Heart right ventricle (tissue), 16 donors: Measurements from ENCODE around the gene EFNB1. TPM values are rescaled to one million over a fixed set of nuclear protein-coding genes. Genes with fewer than 3 reads are reported as not detected.

Source experiments
- ATAC-seq, 8 donors: fragments of 200-7000 bp; cut with Tn5 transposase; one replicate each; pipeline ENCODE4 v1.9.1; 2020; ENCODE audit warnings: mild to moderate bottlenecking in 8 of 8, moderate library complexity in 8 of 8, moderate number of reproducible peaks in 1 of 8
- DNase-seq, 2 donors: peaks; one replicate each; pipeline ENCODE4 v3.0.0-alpha.2; 2020
- H3K27ac ChIP-seq, 10 donors: fragments of 200-600 bp; sonication (generic) in 2 of 10; one replicate each; pipeline versions ENCODE4 v1.5.0 to v1.8.0; 2020 to 2022; ENCODE audit warnings: mild to moderate bottlenecking in 3 of 10
- H3K27me3 ChIP-seq, 7 donors: fragments of 200-600 bp; one replicate each; pipeline ENCODE4 v1.8.0; 2021 to 2022; ENCODE audit warnings: mild to moderate bottlenecking in 2 of 7
- H3K36me3 ChIP-seq, 9 donors: fragments of 200-600 bp; sonication (generic) in 1 of 9; one replicate each; pipeline versions ENCODE4 v1.5.0 to v1.8.0; 2020 to 2022; ENCODE audit warnings: mild to moderate bottlenecking in 2 of 9
- H3K4me1 ChIP-seq, 9 donors: fragments of 200-600 bp; sonication (generic) in 1 of 9; one replicate each; pipeline versions ENCODE4 v1.5.0 to v1.8.0; 2020 to 2022; ENCODE audit warnings: mild to moderate bottlenecking in 4 of 9
- H3K4me3 ChIP-seq, 10 donors: fragments of 200-600 bp; sonication (generic) in 2 of 10; one replicate each; pipeline versions ENCODE4 v1.5.0 to v1.8.0; 2020 to 2022; ENCODE audit warnings: mild to moderate bottlenecking in 7 of 10, moderate library complexity in 2 of 10
- H3K9me3 ChIP-seq, 11 donors: fragments of 200-600 bp in 10 of 11; sonication (generic) in 2 of 11; one replicate each; pipeline versions ENCODE4 v1.5.0 to v1.8.0; 2013 to 2022; ENCODE audit warnings: mild to moderate bottlenecking in 2 of 11, control low read depth in 1 of 11, moderate library complexity in 1 of 11
- WGBS, 2 donors: extraction: QIAGEN DNeasy Blood & Tissue Kit; methylation state at CpG; one replicate each; pipeline ENCODE4 v1.1.7; 2013; ENCODE audit warnings: inconsistent platforms in 1 of 2; 5-methylcytosine and 5-hydroxymethylcytosine counted together
- intact Hi-C, 10 donors: fragments of 100-400 bp; cut with DNase I; formaldehyde crosslinking; loops; one replicate each; pipeline versions ENCODE4 v1.11.1 to v1.14.2; 2022
- polyA plus RNA-seq, 2 donors: library from polyadenylated mRNA; stranded (reverse); fragments of 200-250 nt; gene quantifications; one replicate each; pipeline ENCODE4 v1.2.3, GENCODE V29; 2013
- total RNA-seq, 10 donors: library from RNA; stranded (reverse); fragmentation: NEBNext Ultra II Directional in 3 of 10; extraction: Animal tissue kit (Norgen Biotek cat#: 25700) in 3 of 10; gene quantifications; one replicate each; pipeline versions ENCODE4 v1.2.1 to v1.2.4, GENCODE V29; 2021 to 2023
- TF ChIP-seq, protein P1 (sequence below), 9 donors: fragments of 200-600 bp; sonication (generic) in 2 of 9; IDR thresholded peaks; one replicate each; pipeline versions ENCODE4 v1.5.0 to v1.8.0; 2021 to 2022; ENCODE audit warnings: antibody characterized with exemption in 9 of 9, mild to moderate bottlenecking in 5 of 9, moderate library complexity in 1 of 9
- donor health status: Arrhythmogenic right ventricular cardiomyopathy.
- donor health status: ischemic (EF 13 %, LVEDD 7.1; RV severe dilation, severe dysfunction).
- donor health status: healthy with polysubstance abuse.
- donor health status: DM: no; HTN: yes; CAD: no.
- donor health status: DM: no; HTN: no; CAD: no.
- donor health status: ischemic (EF 25% LVEDD 6.9; RV normal size, moderate dysfunction).
- donor health status: ischemic (EF 25% LVEDD 5.7; RV mildly dilated, moderate dysfunction).
- donor health status: healthy.
- donor health status: DM: yes; HTN: yes; CAD: no.
- donor health status: Ischemic cardiomyopathy.
- donor health status: ischemic (EF 35%, LVEDD 5.7; RV mildly dilated, moderate dysfunction).
- donor health status: nonischemic (EF 11% LVEDD 7.7; RV severe dilation, severe dysfunction).
- donor health status: DM: yes; HTN: yes; CAD: no.
- donor health status: PGD.
- donor health status: ischemic (EF 29% LVEDD 5.4; RV normal size, mild dysfunction).
- donor health status: nonischemic (EF 23%, LVEDD 6.1; RV moderate dilation, normal function).

The EFNB1 gene
- total and polyA plus RNA-seq, 12 donors = 10.8 to 45.1 (median 19.2) TPM

DNA sequence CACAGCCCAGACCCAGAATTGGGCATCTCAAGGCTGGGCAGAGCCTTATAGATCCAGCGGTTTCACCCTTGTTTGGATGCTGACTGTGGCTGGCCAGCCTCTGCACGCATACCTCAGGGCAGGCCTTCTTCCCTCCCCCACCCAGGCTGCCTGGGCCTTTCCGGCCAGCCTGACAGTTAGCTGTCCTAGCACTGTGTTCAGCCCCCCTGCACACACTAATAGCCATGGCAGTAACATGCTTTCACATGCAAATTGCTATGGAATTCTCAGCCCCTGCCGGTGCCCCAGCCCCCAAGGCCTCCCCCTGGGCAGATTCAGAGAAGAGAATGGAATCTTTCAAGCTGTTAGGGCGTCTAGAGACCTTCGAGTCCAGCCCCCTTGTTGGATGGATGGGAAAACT lies 17.7 kb downstream of the EFNB1 start:
- peak in 3 of 8 donors; percentile 50 to 55 (median 51) for ATAC-seq
- DNase-seq = no peak
- intact Hi-C loops = loop anchor here in 1 of 10 donors (5.0 kb wide), 1 partner anchor 46 kb away; no protein-coding TSS in a partner anchor
- Histone ChIP-seq H3K4me1 (peaks cover 0 to 22% (median 12%) of the 10 kb centered on the region in 9 donors), H3K27ac (no peak overlapping the region), H3K36me3 (peaks cover 0 to 13% (median 0%) of the 10 kb centered on the region in 9 donors), H3K9me3 (no peaks in the 10 kb centered on the region), H3K4me3 (no peak overlapping the region), H3K27me3 (no peaks in the 10 kb centered on the region)
- TF ChIP-seq, protein P1, sequence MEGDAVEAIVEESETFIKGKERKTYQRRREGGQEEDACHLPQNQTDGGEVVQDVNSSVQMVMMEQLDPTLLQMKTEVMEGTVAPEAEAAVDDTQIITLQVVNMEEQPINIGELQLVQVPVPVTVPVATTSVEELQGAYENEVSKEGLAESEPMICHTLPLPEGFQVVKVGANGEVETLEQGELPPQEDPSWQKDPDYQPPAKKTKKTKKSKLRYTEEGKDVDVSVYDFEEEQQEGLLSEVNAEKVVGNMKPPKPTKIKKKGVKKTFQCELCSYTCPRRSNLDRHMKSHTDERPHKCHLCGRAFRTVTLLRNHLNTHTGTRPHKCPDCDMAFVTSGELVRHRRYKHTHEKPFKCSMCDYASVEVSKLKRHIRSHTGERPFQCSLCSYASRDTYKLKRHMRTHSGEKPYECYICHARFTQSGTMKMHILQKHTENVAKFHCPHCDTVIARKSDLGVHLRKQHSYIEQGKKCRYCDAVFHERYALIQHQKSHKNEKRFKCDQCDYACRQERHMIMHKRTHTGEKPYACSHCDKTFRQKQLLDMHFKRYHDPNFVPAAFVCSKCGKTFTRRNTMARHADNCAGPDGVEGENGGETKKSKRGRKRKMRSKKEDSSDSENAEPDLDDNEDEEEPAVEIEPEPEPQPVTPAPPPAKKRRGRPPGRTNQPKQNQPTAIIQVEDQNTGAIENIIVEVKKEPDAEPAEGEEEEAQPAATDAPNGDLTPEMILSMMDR (IDR thresholded peaks at IDR 0.05) = no peak
- 42 to 56% methylated on average over 5 to 6 of the region's 6 CpGs for WGBS, 2 donors

- no peak overlapping the region for H3K4me3 ChIP-seq
- H3K4me1 ChIP-seq = peaks cover 0 to 18% (median 9%) of the 10 kb centered on the region in 9 donors
- 58 to 68% methylated on average over 4 of the region's 4 CpGs for WGBS, 2 donors
- H3K27me3 ChIP-seq = no peaks in the 10 kb centered on the region
- DNase-seq = no peak
- H3K27ac ChIP-seq = no peak overlapping the region
- intact Hi-C loops = loop anchor here in 1 of 10 donors (5.0 kb wide), 1 partner anchor 45 kb away; no protein-coding TSS in a partner anchor
- H3K36me3 ChIP-seq = peaks cover 0 to 9% (median 0%) of the 10 kb centered on the region in 9 donors
- peak in 2 of 8 donors; percentile 25 to 66 for ATAC-seq
- TF ChIP-seq, protein P1 (IDR thresholded peaks at IDR 0.05) = no peak
- no peaks in the 10 kb centered on the region for H3K9me3 ChIP-seq
These were observed 18.4 kb downstream of the EFNB1 start for GRCh38 chrX:68847172-68847571.

- no peaks in the 10 kb centered on the region for H3K27me3 ChIP-seq
- 82 to 88% methylated on average over 8 of the region's 8 CpGs for WGBS, 2 donors
- H3K4me1 ChIP-seq = peaks cover 0 to 9% (median 2%) of the 10 kb centered on the region in 9 donors
- H3K4me3 ChIP-seq = no peak overlapping the region
- H3K27ac ChIP-seq = no peak overlapping the region
- intact Hi-C loops = loop anchor here in 1 of 10 donors (5.0 kb wide), 1 partner anchor 44 kb away; no protein-coding TSS in a partner anchor
- no peaks in the 10 kb centered on the region for H3K9me3 ChIP-seq
- TF ChIP-seq, protein P1 (IDR thresholded peaks at IDR 0.05) = no peak
- no peak for ATAC-seq
- H3K36me3 ChIP-seq = peaks cover 0 to 4% (median 0%) of the 10 kb centered on the region in 9 donors
- DNase-seq = no peak
These were observed 19.5 kb downstream of the EFNB1 start for GRCh38 chrX:68848189-68848940.

GRCh38 chrX:68851082-68851481 lies 22.3 kb downstream of the EFNB1 start:
- intact Hi-C loops = no loop called here
- WGBS, 2 donors = 78 to 83% methylated on average over 8 of the region's 8 CpGs
- no peak for ATAC-seq

More at GRCh38 chrX:68851082-68851481, 22.3 kb downstream of the EFNB1 start:
- DNase-seq = no peak
- H3K4me1 ChIP-seq = peaks cover 0 to 9% (median 0%) of the 10 kb centered on the region in 9 donors
- no peak overlapping the region for H3K4me3 ChIP-seq
- no peaks in the 10 kb centered on the region for H3K9me3 ChIP-seq
- TF ChIP-seq, protein P1 (IDR thresholded peaks at IDR 0.05) = no peak
- H3K27ac ChIP-seq = no peak overlapping the region
- peaks cover 0 to 6% (median 0%) of the 10 kb centered on the region in 7 donors for H3K27me3 ChIP-seq
- no peaks in the 10 kb centered on the region for H3K36me3 ChIP-seq
